NCI-H128 (cell line): Measurements from ENCODE around the gene UGP2.
A peak's percentile ranks its signal among the peaks of the same experiment; 100 is the strongest.
"Not testable (repeated sequence)": the region's sequence is repeated elsewhere in the genome, so short reads cannot be mapped to it uniquely, and the experiment has no call there.

ENCODE experiments used
- DNase-seq: peaks from one replicate; lab custom pipeline; 2025; ENCODE audit not compliant: unreplicated experiment; lab: John Stamatoyannopoulos, UW

The UGP2 gene

GRCh38 chr2:63841254-63842022 is at the start of gene UGP2:
TSS of gene UGP2 (plus strand) at chr2:63841896. CDS start at chr2:63842186, 290 bp downstream.
- peak; percentile 47 for DNase-seq

DNA sequence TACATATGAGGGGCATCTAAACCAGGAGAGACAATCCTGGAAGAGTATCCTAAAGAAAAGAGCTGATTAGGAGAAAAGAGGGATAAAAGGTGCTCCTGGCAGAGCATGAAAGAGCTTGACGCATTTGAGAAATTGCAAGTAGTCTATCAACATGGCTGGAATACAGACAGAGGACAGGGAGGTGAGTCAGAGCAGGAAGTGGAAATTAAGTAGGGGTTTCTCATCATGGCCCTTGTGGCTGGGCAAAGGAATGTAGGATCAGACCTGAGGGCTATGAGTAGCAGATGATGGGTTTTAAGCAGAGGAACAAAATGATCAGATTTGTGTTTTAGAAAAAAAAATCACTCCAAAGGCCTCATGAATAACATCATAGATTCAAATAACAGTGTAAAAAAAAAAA is 49.2 kb upstream of the UGP2 start:
- no peak for DNase-seq

DNA sequence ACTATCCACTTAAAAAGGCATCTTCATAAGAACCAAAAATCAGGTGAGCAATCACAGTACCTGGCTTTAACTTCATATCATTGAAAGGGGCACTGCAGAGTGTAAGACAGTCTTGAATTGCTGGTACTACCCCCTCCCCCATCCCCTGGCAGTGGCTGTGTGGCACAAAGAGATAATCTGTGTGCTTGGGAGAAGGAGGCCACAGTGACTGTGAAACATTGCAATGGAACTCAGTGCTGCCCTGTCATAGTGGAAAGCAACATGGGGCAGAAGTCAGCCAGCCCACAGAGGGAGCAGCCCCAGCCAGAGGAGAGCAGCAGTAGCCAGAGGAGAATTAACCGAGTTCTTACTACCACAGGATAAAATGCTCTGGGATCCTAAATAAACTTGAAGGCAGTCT is 45.3 kb upstream of the UGP2 start:
- DNase-seq = no peak

DNA sequence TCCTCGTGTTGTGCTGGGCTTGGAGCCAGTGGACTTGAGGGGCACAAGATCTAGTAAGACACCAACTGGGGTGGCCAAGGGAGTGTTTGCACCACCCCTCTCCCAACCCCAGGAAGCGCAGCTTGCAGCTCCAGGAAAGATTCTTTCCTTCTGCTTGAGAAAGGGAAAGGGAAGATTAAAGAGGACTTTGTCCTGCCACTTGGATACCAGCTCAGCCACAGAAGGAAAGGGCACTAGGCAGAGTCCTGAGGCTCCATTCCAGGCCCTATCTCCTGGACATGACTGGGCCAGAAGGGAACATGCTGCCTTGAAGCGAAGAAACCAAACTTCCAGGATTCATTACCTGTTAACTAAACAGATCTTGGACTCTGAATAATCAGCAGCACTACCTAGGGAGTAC is 44.9 kb upstream of the UGP2 start:
- DNase-seq = no peak

DNA sequence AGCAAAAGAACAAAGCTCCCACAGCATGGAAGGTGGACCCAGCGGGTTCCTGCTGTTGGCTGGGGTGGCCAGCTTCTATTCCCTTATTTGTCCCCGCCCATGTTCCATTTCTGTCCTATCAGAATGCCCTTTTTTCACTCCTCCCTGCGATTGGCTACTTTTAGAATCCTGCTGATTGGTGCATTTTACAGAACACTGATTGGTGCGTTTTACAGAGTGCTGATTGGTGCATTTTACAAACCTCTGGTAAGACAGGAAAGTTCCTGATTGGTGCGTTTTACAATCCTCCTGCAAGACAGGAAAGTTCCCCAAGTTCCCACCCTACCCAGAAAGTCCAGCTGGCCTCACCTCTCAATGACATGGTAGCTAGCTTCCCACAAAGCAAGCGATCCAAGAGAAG is 40.2 kb upstream of the UGP2 start:
- no peak for DNase-seq

- no peak for DNase-seq
These were observed 36.3 kb upstream of the UGP2 start for GRCh38 chr2:63805412-63805811.

GRCh38 chr2:63808036-63808435 is 33.7 kb upstream of the UGP2 start:
- DNase-seq = not testable (repeated sequence)

DNA sequence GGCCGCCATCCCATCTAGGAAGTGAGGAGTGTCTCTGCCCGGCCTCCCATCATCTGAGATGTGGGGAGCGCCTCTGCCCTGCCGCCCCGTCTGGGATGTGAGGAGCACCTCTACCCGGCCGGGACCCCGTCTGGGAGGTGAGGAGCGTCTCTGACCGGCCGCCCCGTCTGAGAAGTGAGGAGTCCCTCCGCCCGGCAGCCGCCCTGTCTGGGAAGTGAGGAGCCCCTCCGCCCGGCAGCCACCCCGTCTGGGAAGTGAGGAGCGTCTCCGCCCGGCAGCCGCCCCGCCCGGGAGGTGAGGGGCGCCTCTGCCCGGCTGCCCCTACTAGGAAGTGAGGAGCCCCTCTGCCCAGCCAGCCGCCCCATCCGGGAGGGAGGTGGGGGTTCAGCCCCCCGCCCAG is 32.8 kb upstream of the UGP2 start:
- not testable (repeated sequence) for DNase-seq

GRCh38 chr2:63811063-63811462 is 30.6 kb upstream of the UGP2 start:
- no peak for DNase-seq

DNA sequence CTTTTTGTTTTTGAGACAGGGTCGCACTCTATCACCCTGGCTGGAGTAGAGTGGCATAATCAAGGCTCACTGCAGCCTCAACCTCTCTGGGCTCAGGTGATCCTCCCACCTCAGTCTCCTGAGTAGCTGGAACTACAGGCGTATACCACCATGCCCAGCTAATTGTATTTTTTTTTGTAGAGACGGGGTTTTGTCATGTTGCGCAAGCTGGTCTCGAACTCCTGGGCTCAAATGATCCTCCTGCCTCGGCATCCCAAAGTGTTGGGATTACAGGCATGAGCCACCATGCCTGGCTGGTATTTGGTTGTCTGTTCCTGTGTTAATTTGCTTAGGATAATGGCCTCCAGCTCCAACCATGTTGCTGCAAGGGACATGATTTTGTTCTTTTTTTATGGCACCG is 29.8 kb upstream of the UGP2 start:
- DNase-seq = not testable (repeated sequence)

GRCh38 chr2:63814114-63814513 is 27.6 kb upstream of the UGP2 start:
- DNase-seq = no peak

- no peak for DNase-seq
These were observed 24.3 kb upstream of the UGP2 start for GRCh38 chr2:63817382-63817781.

- no peak for DNase-seq
These were observed 23.4 kb upstream of the UGP2 start for GRCh38 chr2:63818271-63818670.

DNA sequence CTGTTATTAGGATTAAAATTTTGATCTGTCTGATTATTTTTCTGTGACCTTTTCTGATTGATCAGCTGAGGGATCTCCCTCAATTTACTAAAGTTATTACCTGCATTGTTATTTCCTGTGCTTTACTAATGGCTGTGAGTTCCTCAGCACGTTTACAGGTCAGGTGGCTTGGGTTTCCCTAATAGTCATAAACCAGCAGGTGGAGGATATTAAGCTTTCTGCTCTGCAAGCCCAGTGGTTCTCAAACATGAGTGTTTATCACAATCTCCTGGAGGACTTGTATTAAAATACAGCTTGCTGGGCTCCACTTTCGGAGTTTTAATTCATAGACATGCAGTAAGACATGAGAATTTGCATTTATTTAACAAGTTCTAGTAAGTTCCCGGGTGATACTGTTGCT is 22.4 kb upstream of the UGP2 start:
- peak; percentile 35 for DNase-seq

GRCh38 chr2:63819765-63820717 is 21.7 kb upstream of the UGP2 start:
- DNase-seq = no peak

DNA sequence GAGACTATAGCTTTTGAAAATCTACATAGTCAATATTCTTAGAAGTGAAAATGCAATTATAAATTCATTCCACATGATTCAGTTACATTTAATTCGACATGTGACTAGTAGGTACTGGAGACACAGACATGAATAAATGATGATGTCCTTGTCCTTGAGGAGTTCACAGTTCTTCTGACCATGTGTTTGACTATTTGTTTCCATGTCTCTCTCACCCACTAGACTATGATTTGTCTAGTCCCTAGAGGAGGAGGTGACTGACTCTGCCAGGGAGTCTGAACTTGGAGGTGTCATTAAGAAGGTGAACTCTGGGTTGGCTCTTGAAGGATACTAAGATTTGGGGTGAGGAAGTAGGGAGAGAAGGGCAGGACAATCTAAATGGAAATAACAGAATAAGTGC is 20.7 kb upstream of the UGP2 start:
- no peak for DNase-seq

DNA sequence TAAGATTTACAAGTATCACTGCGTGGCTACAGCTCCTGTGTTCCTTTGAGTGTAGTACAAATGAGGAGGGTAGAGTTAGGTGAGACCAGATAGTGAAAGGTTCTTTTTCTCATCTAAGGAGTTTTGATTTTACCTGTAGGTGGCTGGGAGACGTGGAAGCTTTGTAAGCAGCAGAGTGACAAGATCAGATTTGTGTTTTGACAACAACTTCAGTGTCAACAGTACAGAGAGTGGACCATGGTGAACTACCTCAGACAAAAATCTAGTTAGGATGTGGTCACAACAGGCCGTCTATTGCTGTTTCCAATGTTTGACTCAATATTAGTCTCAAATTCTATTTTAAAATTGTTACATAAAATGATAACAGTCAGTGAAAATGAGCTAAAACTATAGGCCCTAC is 20.3 kb upstream of the UGP2 start:
- no peak for DNase-seq

DNA sequence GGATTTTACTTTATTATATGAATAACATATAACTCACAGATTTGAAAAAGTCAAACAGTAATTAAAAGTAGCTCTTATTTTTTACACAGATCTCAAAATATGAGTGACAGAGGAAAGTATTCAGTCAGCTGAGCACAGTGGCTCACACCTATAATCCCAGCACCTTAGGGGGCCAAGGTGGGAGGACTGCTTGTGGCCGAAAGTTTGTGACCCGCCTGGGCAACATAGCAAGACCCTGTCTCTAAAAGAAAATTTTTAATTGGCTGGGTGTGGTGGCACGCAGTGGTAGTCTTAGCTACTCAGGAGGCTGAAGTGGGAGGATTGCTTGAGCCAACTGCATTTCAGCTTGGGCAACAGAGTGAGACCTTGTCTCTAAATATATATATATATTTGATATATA is 19.2 kb upstream of the UGP2 start:
- DNase-seq = no peak

- no peak for DNase-seq
These were observed 13.9 kb upstream of the UGP2 start for GRCh38 chr2:63827749-63828148.

GRCh38 chr2:63831176-63831575 is 10.5 kb upstream of the UGP2 start:
- DNase-seq = no peak

GRCh38 chr2:63834401-63834800 is 7.3 kb upstream of the UGP2 start:
- DNase-seq = no peak

DNA sequence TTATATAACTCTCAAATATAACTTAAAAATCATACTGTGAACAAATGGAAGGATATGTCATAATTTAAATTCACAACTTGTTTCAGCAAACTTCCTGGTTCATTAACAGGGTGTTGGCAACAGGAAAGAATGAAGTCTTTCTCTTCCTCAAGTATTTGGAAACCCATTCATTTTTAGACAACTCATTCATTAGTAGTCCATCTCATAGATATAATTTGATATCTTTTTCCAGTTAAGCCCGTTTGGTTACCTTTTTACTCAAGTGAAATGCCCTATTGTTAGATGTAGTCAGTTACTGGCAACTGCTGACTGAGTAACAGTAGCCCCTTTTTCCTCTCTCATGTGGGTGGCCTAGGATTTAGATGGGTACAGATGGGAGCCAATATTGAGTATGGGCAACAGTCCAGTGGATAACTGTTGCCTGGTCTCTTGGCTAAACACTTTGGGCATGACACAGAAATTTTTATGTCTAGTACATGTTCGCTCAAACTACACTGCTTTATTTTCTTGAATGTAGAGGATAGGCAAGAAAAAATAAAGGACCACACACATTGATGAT is 4.6 kb upstream of the UGP2 start:
- no peak for DNase-seq
